HG03354 (cell line): ENCODE results near the gene RSBN1L.
"Not testable (repeated sequence)": the region's sequence is repeated elsewhere in the genome, so short reads cannot be mapped to it uniquely, and the experiment has no call there.

Experiments
- ATAC-seq: cut with Tn5 transposase; IDR thresholded peaks from one replicate; pipeline ENCODE4 v1.9.1; 2021; ENCODE audit warnings: mild to moderate bottlenecking; ENCODE audit not compliant: unreplicated experiment, poor library complexity, severe bottlenecking

RSBN1L gene

DNA sequence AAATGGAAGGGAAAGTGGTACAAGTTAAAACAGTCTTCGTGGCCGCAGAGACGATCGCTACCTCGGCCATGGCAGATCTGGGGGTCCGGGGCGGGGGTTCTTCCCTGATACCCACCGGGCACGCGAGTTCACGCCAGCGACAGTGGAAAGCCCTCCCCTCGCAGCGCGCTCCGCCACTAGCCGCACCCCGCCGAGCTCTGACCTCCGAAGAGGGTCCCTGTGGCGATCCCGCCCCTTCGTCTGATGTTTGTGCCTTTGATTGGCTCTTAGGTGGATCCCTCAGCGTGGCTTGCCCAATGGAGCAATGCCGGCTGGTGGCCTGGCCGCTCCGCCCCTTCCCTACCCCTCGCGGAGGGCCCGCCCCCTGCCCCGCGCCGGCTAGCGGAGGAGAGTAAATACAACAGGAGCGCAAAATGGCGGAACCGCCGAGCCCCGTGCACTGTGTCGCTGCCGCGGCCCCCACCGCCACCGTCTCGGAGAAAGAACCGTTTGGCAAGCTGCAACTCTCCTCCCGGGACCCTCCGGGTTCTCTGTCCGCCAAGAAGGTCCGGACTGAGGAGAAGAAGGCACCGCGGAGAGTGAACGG lies at the start of gene RSBN1L:
RSBN1L (plus strand) TSS at position 403 of the 586 bp plus-strand sequence; CDS start at position 414, 11 bp downstream.
- peak; percentile 94 for ATAC-seq

DNA sequence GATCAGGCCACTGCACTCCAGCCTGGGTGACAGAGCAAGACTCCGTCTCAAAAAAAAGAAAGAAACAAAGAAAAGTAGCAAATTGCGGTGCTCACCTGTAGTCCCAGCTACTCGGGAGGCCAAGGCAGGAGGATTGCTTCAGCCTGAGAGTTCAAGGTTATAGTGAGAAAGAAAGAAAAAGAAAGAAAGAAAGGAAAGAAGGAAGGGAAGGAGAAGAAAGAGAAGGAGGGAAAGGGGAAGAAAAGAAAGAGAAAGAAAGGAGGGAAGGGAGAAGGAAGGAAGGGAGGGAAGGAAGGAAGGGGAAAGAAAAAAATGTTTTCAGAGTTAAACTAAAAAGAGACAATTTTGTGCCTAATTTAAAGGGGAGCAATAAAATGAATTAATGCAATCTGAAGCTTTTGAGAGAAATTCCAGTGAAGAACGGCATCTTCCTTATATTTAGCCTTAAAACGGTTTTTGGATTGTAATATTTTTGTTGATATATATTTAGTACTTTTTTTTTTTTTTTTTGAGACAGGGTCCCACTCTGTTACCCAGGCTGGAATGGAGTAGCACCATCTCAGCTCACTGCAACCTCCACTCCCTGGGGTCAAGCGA lies 47.4 kb upstream of the RSBN1L start:
- no peak for ATAC-seq

DNA sequence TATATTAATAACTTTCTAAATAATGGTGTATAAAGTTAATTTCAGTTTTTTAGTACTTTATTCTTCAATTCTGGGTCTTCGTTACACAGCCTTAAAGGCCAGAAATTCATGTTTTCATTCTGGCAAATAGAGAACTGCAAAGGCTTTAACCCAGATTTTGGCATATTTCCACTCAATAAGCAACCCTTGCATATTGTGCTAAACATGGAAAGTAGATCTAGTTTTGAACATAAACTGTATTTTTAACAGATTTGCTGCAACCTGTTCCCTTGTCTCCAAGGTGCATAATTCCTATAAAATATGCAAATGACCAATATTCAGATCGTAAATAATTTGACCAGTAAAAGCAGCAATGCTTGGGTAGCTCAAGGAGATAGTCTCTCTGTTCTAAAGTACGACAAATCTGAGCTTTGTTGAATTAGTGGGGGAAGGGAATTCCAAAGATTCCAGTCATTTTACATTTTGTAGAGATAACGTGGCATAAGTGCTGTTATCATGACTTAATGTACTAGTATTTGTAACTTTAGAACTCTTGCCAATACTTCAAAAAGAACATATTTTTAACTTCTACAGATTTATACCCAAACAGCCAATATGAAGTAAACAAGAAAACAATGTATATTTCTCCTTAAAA lies 46.4 kb upstream of the RSBN1L start:
- ATAC-seq: no peak

DNA sequence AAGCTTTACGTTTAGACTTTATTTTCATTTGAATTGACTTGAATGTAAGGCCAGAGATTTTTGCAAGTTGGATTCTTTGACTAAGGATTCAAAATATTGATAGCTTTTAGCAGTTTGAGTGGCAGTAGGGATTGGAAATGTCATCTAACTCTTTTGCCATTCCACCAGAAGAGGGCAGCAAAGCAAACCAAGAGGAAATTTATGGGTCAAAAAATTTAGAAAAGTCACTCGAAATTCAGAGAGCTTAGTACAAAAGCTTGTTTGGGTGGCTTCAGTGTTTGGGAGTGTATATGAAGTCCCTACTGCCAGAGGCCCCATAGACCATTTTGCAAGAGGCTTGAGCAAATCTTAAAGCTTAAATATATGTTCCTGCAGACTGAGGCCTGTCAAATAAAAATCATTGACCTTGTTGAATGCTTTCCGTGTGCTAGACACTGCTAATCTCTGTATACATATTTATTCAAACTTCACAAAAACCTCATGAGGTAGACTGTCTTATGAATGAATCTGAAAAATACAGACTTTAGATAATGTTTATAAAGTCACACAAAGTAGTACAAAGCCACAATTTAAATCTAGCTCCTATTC lies 44.6 kb upstream of the RSBN1L start:
- ATAC-seq: no peak

DNA sequence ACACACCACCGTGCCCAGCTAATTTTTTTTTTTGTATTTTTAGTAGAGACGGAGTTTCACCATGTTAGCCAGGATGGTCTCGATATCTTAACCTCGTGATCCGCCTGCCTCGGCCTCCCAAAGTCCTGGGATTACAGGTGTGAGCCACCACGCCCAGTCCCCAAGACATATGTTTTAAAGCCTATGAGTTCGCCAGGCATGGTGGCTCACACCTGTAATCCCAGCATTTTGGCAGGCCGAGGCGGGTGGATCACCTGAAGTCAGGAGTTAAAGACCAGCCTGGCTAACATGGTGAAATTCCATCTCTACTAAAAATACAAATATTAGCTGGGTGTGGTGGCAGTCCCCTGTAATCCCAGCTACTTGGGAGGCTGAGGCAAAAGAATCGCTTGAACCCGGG lies 43.4 kb upstream of the RSBN1L start:
- ATAC-seq: not testable (repeated sequence)

DNA sequence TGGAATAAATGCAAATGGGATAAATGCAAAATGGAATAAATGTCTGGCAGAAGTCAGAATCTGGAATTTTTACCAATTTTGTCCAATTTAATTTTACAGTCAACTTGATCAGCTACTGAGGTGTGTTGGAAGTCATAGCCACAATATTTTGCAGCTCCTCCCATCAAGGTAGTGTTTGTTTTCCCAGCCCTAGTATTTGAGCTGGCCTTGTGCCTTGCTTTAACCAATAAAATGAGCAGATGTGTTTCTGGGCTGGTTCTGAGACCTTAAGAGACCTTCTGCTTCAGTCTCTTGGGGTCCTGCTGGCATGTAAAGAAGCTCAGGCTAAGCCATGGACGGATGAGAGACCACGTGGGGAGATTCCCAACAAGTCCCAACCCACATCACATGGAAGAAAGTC lies 42.7 kb upstream of the RSBN1L start:
- no peak for ATAC-seq

DNA sequence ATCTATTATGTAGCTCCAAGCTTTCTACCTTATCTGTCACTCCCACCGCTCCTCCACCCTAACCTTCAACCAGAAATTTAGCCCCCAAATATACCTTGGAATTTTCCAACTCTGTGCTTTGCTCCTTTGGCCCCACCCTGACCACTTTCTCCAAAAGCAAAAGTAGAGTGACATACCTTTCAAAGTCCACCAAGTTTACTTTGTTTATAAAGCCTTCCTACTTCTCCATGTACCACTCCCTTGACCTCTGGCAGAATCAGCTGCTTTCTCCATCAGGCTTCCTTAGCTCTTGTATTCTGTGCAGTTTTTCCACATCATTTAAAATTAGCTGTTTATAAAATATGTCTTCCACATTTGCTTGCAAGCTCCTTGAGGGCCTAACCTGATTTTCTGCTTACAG lies 40.9 kb upstream of the RSBN1L start:
- ATAC-seq: no peak

DNA sequence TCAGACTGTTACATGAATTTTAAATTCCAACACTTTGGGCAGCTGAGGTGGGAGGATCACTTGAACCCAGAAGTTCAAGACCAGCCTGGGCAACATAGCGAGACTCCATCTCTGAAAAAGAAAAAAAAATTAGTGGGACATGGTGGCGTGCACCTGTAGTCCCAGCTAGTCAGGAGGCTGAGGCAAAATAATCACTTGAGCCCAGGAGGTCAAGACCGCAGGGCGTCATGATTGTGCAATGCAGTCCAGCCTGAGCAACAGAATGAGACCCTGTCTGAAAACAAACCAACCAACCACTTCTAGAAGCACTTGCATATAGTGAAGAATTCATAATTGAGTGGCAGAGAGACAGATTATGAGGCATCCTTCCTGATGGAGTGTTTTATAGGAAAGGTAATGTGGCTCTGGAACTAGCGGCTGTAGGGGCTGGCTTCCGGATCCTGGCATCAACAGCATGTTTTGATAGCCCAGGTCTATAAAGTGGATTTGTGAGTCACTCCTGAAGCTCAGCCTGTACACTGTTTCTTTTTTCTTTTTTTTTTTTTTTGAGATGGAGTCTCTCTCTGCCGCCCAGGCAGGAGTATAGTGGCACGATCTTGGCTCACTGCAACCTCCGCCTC lies 40.3 kb upstream of the RSBN1L start:
- no peak for ATAC-seq

DNA sequence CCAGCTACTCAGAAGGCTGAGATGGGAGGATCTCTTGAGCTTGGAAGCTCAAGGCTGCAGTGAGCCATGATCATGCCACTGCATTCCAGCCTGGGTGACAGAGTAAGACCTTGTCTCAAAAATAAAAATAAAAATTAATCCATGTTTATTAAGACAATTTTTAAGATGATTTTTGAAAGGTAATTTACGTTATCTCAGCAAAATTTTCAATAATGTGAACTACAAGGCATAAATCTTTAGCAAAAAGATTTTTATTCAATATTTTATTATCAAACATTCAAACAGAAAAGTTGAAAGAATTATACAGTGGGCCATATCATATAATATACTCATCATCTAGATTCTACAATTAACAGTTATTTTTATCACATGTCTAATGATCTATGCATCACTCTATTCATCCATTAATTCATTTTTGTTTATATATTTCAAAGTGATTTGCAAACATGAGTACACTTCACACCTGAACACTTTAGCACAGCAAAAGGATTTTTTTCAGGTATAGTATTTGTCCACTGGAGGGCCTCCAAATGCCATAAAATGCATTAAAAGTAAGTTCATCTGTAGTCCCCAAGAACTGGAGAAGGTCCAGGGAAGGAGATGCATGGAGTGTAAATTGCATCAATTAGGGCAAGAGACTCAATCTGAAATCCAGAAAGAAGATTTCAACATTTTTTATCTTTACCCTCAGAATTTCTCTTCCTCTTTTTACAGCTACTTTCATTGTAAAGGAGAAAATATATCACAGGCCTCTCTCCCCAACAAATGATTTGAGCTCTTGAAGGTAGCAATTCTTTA lies 38.6 kb upstream of the RSBN1L start:
- ATAC-seq: peak; percentile 62

DNA sequence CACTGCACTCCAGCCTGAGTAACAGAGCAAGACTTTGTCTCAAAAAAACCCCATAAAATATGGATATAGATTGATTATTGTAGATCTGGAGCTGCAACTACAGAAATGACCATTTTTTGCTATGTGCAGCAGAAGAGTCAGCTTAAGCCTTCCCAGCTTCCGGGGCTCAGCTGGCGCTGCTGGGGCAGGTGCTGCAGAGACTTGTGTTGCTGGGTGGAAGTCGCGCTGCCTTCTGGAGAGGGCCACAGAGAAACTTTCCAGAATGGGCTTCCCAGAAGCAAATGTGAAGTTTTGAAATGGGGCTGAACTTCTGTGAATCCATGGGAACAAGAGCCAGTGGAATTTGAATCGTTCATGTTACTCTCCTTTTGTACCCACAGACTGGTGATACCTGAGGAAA lies 37.3 kb upstream of the RSBN1L start:
- no peak for ATAC-seq

DNA sequence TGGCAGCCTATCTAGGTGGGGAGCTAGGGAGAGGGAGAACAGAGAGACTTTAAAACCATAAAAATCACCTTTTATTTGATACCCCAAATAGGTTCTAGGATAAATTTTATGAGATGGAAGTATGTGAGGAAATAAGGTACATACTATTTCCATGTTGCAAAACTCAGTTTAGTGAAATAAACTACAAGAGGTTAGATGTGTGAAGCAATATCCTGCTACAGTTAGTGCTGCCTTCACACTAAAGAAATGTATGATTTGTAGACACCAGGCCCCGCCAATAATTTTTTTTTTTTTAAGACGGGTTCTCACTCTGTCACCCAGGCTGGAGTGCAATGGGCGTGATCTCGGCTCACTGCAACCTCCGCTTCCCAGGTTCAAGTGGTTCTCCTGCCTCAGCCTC lies 34.4 kb upstream of the RSBN1L start:
- ATAC-seq: no peak

DNA sequence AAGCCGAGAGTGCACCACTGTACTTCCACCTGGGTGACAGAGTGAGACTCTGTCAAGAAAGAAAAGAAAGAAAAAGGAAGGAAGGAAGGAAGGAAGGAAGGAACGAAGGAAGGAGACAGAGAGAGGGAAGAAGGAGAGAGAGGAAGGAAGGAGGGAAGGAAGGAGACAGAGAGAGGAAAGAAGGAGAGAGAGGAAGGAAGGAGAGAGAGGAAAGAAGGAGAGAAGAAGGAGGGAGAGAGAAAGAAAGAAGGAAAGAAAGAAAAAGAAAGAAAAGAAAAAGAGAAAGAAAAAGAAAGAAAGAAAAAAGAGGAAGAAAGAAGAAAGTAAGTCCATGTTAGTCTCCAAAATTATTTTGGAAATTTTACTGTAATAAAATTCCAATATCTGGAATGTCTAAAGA lies 33.4 kb upstream of the RSBN1L start:
- ATAC-seq: no peak

DNA sequence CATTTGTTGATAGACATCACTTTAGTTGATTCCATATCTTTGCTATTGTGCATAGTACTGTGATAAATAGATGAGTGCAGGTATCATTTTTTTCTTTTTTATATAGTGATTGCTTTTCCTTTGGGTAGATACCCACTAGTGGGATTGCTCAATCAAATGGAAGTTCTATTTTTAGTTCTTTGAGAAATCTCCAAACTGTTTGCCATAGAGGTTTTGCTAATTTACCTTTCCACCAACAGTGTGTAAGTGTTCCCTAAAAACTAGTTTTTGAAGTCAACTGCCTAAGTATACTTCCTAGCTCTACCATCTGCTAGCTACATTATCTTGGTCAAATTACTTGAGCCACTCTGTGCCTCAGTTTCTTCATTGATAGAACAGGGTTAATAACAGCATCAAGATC lies 31.5 kb upstream of the RSBN1L start:
- ATAC-seq: no peak

DNA sequence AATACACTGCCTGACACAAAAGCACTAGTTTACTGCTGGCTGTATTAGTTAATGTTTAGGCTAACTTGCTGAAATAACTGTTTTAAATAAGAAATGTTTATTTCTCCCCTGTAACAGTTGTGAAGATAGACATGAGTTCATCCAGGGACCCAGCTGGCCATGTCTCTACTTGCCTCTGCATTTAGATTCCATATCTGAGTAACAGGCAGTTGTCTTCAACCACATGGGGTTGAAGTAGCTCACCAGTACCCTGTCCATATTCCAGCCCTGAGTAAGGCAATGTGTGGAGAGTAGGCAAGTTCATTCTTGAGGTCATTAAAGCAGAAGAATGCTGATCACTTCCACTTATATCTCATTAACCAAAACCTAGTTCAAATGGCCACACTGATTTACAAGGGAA lies 31.1 kb upstream of the RSBN1L start:
- ATAC-seq: no peak

DNA sequence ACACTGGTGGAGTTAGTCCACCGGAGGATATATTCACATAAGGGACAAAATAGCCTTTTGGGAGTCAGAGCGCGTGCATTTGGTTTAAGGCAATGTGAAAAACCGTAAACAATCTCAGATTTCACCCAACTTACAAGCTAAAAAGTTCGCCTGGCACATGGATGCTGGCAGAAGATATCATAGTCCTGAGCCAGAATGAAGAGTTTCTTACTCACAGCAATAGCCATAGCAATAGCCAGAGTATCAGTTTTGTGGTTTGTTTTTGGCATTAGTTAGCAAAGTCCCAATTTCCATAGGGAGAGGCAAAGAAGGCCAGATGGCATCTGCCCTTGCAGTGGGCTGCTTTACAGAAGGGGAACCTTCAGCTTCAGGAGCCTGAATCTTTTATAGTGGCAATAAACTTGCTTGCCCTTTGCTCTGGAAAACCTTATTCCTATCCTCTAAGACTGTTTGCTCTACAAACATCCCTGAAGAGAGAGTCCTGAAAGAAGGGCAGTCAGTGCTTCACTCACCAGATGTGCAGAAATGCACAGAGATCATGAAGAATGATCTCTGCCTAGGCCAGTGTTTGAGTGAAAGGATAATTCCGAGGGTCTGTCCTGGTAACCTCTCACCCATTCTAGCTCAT lies 28.7 kb upstream of the RSBN1L start:
- no peak for ATAC-seq

DNA sequence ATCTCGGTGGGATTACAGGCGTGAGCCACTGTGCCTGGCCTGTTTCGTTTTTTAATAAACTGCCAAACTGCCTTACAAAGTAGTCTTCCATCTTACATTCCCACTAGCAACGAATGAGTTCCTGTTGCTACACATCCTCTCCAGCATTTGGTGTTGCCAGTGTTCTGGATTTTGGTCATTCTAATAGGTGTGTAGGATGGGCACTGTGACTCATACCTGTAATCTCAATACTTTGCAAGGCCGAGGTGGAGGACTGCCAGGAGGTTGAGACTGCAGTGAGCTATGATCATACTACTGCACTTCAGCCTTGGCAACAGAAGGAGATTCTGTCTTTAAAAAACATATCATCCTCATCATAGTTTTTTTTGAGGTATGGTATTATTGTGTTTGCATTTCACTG lies 21.4 kb upstream of the RSBN1L start:
- no peak for ATAC-seq

DNA sequence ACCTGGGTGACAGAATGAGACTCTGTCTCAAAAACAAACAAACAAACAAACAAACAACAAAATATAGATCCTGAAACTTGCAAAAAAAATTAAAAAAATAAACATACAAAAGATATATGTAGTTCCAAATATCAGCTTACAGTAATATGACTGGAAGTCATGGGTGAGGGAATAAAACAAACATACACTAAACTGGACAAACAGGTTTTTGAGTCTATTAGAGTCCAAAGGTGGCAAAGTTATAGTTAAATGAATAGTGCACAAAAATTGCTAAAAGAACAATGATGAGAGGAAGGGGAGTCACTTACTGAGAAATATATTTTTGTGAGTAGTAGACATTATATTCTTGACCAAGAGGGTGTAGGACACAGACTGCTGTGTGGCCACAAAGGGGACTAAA lies 16.7 kb upstream of the RSBN1L start:
- no peak for ATAC-seq

DNA sequence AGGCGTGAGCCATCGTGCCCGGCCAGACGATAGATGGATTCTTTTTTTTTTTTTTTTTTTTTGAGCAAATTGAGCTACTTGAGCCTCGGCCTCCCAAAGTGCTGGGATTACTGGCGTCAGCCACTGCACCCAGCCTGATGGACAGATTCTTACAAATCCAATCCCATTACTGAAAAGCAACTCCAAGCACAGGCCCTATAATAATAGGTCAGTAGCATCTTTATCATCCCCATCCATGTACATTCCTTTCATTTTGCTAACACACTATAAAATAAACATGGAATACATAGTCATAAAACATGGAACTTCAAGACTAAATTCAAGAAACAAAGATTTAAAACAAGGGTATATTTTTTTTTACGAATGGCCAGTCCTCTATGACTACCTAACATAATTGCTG lies 16.0 kb upstream of the RSBN1L start:
- no peak for ATAC-seq

DNA sequence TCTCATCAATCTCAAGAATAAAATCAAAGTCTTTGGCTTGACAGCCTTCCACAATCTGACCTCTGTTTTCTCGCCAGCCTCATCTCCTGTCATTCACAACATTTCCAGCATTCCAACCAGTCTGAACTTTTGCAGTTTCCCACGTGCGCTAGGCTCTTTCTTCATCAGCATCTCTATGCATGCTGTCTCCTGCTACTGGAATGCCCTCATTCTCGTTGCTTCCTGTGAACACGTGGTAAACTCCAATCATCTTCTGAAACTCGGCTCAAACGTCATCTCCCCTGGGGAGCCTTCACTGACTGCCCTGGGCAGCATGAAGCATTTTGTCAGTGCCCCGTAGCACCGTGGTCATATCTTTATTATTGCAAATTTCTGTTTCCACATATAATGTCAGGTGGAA lies 12.2 kb upstream of the RSBN1L start:
- ATAC-seq: no peak

DNA sequence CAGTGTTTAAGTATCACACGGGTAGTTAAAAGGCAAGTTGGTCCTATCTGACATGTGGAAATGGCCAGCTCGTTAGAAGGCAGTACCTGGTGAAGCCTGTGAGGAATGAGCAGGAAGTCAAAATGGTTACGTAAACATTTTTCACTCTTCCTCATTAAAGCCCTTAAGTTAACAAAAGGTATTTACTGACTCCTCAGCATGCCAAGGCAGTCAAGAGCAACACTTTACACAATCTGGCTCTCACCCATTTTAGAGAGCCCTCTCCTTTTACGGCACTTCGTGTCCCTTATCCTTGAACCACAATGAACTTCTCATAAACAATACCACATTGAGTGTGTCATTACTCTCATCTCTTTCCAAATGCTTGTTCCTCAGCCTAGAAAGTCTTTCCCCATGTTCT lies 11.0 kb upstream of the RSBN1L start:
- ATAC-seq: no peak
